Neuronal stem cell (in vitro differentiated cells): ENCODE measurements around the gene SHISA2.

Source experiments
- DNase-seq: peaks from one replicate; pipeline ENCODE4 v3.0.0-alpha.2; 2013; ENCODE audit warnings: low spot score
- H2AFZ ChIP-seq: one replicate; pipeline ENCODE4 v1.6.1; 2013; ENCODE audit warnings: mild to moderate bottlenecking, low read length, inconsistent platforms
- H2AK5ac ChIP-seq: 2 replicates; pipeline ENCODE4 v1.6.1; 2013; ENCODE audit warnings: low read depth, mild to moderate bottlenecking, inconsistent platforms, low read length, moderate library complexity, mixed read lengths
- H2BK120ac ChIP-seq: 2 replicates; pipeline ENCODE4 v1.6.1; 2013; ENCODE audit warnings: low read depth, mild to moderate bottlenecking, inconsistent platforms, low read length, moderate library complexity, mixed read lengths
- H2BK12ac ChIP-seq: one replicate; pipeline ENCODE4 v1.6.1; 2013; ENCODE audit warnings: low read length, inconsistent platforms
- H2BK15ac ChIP-seq: 2 replicates; pipeline ENCODE4 v1.6.1; 2013; ENCODE audit warnings: mild to moderate bottlenecking, low read length, inconsistent platforms, mixed read lengths
- H2BK5ac ChIP-seq: one replicate; pipeline ENCODE4 v1.6.1; 2013; ENCODE audit warnings: inconsistent platforms, mild to moderate bottlenecking, low read length, moderate library complexity
- H3K14ac ChIP-seq: one replicate; pipeline ENCODE4 v1.6.1; 2013; ENCODE audit warnings: low read length, inconsistent platforms
- H3K18ac ChIP-seq: 2 replicates; pipeline ENCODE4 v1.6.1; 2013; ENCODE audit warnings: low read length, inconsistent platforms
- H3K23ac ChIP-seq: 2 replicates; pipeline ENCODE4 v1.6.1; 2013; ENCODE audit warnings: low read depth, mild to moderate bottlenecking, mixed read lengths, low read length, inconsistent platforms; ENCODE audit not compliant: poor library complexity
- H3K27ac ChIP-seq: replicated peaks from 3 replicates; pipeline ENCODE4 v1.5.1; 2013; ENCODE audit warnings: low read length, inconsistent platforms
- H3K27me3 ChIP-seq, 3 experiments: 2 replicates each; pipeline ENCODE4 v1.6.1; 2013; ENCODE audit warnings: low read length in 3 of 3, mild to moderate bottlenecking in 2 of 3, inconsistent platforms in 1 of 3, low read depth in 1 of 3, mixed read lengths in 1 of 3, moderate library complexity in 1 of 3; ENCODE audit not compliant: control insufficient read depth in 3 of 3, insufficient read depth in 3 of 3
- H3K36me3 ChIP-seq, 2 donors: replicated peaks in 1 of 2; 2 replicates each; pipeline ENCODE4 v1.6.1; 2013; ENCODE audit warnings: low read length in 2 of 2; ENCODE audit not compliant: control insufficient read depth in 2 of 2, insufficient read depth in 2 of 2
- H3K4ac ChIP-seq: 2 replicates; pipeline ENCODE4 v1.6.1; 2013; ENCODE audit warnings: inconsistent platforms, mild to moderate bottlenecking, low read length, moderate library complexity
- H3K4me1 ChIP-seq, 2 donors: 1 replicate in 1 of 2; 2 replicates in 1 of 2; pipeline ENCODE4 v1.6.1; 2013; ENCODE audit warnings: low read length in 2 of 2, low read depth in 1 of 2; ENCODE audit not compliant: control insufficient read depth in 2 of 2, insufficient read depth in 1 of 2
- H3K4me2 ChIP-seq: one replicate; pipeline ENCODE4 v1.6.1; 2013; ENCODE audit warnings: mild to moderate bottlenecking, low read length, inconsistent platforms; ENCODE audit not compliant: insufficient read depth, poor library complexity, severe bottlenecking
- H3K4me3 ChIP-seq, 2 donors: 2 replicates each; pipeline ENCODE4 v1.5.1; 2013; ENCODE audit warnings: low read length in 2 of 2, mild to moderate bottlenecking in 2 of 2, inconsistent platforms in 1 of 2, moderate library complexity in 1 of 2
- H3K79me1 ChIP-seq: one replicate; pipeline ENCODE4 v1.6.1; 2013; ENCODE audit warnings: low read depth, mild to moderate bottlenecking, inconsistent platforms, low read length, moderate library complexity
- H3K9ac ChIP-seq: one replicate; pipeline ENCODE4 v1.6.1; 2013; ENCODE audit warnings: mild to moderate bottlenecking, low read depth, low read length, inconsistent platforms; ENCODE audit not compliant: poor library complexity
- H3K9me3 ChIP-seq, 2 donors: replicated peaks in 1 of 2; 2 replicates each; pipeline versions ENCODE3 to v1.6.1; 2013; ENCODE audit warnings: low read length in 2 of 2, mild to moderate bottlenecking in 2 of 2, inconsistent platforms in 1 of 2, low read depth in 1 of 2, mixed read lengths in 1 of 2, moderate library complexity in 1 of 2; ENCODE audit not compliant: control insufficient read depth in 2 of 2, insufficient read depth in 1 of 2
- H4K8ac ChIP-seq: one replicate; pipeline ENCODE4 v1.6.1; 2013; ENCODE audit warnings: low read depth, mild to moderate bottlenecking, inconsistent platforms, low read length, moderate library complexity
- H4K91ac ChIP-seq: one replicate; pipeline ENCODE4 v1.6.1; 2013; ENCODE audit warnings: low read length, low read depth, mild to moderate bottlenecking, inconsistent platforms; ENCODE audit not compliant: poor library complexity
- WGBS, 2 donors: extraction: QIAGEN DNeasy Blood & Tissue Kit; methylation state at CpG; one replicate each; pipeline ENCODE4 v1.1.7; 2013; ENCODE audit warnings: missing lambda C conversion rate in 2 of 2, mixed read lengths in 1 of 2; ENCODE audit not compliant: insufficient read length in 2 of 2, insufficient replicate concordance in 1 of 2; ENCODE audit errors: extremely low coverage in 2 of 2; 5-methylcytosine and 5-hydroxymethylcytosine counted together

Gene SHISA2

GRCh38 chr13:26062853-26063444 lies 11.1 kb upstream of the SHISA2 start:
- no peak overlapping the region for H3K4me3 ChIP-seq
- no peak overlapping the region for H3K27ac ChIP-seq
- H3K14ac ChIP-seq: no peak overlapping the region
- WGBS, 2 donors: no CpG with 5 or more reads among the region's 5 CpGs
- no peaks in the 10 kb centered on the region for H3K36me3 ChIP-seq
- H3K4me2 ChIP-seq: no peak overlapping the region
- peak; percentile 45 for DNase-seq
- H2BK12ac ChIP-seq: no peak overlapping the region
- no peaks in the 10 kb centered on the region for H3K79me1 ChIP-seq
- H2AK5ac ChIP-seq: no peak overlapping the region
- H2AFZ ChIP-seq: no peak overlapping the region
- no peak overlapping the region for H3K9ac ChIP-seq
- H2BK5ac ChIP-seq: no peak overlapping the region
- no peaks in the 10 kb centered on the region for H3K9me3 ChIP-seq
- H3K4me1 ChIP-seq: peaks cover 0 to 2% of the 10 kb centered on the region in 2 donors
- no peak overlapping the region for H3K4ac ChIP-seq
- no peak overlapping the region for H2BK120ac ChIP-seq
- peaks cover 0 to 4% (median 0%) of the 10 kb centered on the region in 3 experiments for H3K27me3 ChIP-seq
- H4K91ac ChIP-seq: no peak overlapping the region
- no peak overlapping the region for H2BK15ac ChIP-seq
- no peak overlapping the region for H4K8ac ChIP-seq
- no peak overlapping the region for H3K18ac ChIP-seq
- H3K23ac ChIP-seq: no peak overlapping the region

GRCh38 chr13:26061947-26062346 lies 10.1 kb upstream of the SHISA2 start:
- DNase-seq: no peak
- H2BK120ac ChIP-seq: no peak overlapping the region
- H3K18ac ChIP-seq: no peak overlapping the region
- no peak overlapping the region for H2BK5ac ChIP-seq
- no peak overlapping the region for H3K14ac ChIP-seq
- H3K27me3 ChIP-seq: peaks cover 0 to 4% (median 0%) of the 10 kb centered on the region in 3 experiments
- H3K79me1 ChIP-seq: no peaks in the 10 kb centered on the region
- no peak overlapping the region for H2AK5ac ChIP-seq
- no peak overlapping the region for H3K9ac ChIP-seq
- H3K4me3 ChIP-seq: no peak overlapping the region
- H3K4ac ChIP-seq: no peak overlapping the region
- H2BK15ac ChIP-seq: no peak overlapping the region
- no peak overlapping the region for H2BK12ac ChIP-seq
- no peaks in the 10 kb centered on the region for H3K36me3 ChIP-seq
- H2AFZ ChIP-seq: no peak overlapping the region
- H3K9me3 ChIP-seq: no peaks in the 10 kb centered on the region
- H4K91ac ChIP-seq: no peak overlapping the region
- H3K27ac ChIP-seq: no peak overlapping the region
- WGBS, 2 donors: no CpG with 5 or more reads among the region's 6 CpGs
- peaks cover 0 to 2% of the 10 kb centered on the region in 2 donors for H3K4me1 ChIP-seq
- H4K8ac ChIP-seq: no peak overlapping the region
- H3K23ac ChIP-seq: no peak overlapping the region
- no peak overlapping the region for H3K4me2 ChIP-seq

DNA sequence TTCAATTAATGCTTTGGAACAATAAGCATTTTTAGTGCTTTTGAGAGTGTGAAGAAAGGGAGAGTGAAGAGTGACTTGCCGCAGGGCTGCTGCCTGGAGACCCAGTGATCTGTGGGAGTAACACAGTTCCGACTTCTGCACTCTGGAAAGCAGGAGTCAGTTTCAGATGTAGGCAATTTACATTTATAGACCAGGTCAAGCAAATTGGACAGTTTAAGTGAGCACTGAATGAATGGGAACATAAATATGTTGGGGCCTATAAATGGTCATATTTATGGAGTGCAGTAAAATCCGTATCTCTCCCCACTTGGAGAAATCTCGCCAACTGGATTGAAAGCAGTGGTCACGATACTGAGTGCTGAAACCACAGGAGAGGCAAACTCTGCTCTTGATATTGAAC lies 9.4 kb upstream of the SHISA2 start:
- no peak overlapping the region for H2AFZ ChIP-seq
- no CpG with 5 or more reads among the region's 5 CpGs for WGBS, 2 donors
- H2AK5ac ChIP-seq: no peak overlapping the region
- H3K14ac ChIP-seq: no peak overlapping the region
- H3K9ac ChIP-seq: no peak overlapping the region
- H3K4ac ChIP-seq: no peak overlapping the region
- DNase-seq: no peak
- no peak overlapping the region for H3K18ac ChIP-seq
- H2BK120ac ChIP-seq: no peak overlapping the region
- H4K8ac ChIP-seq: no peak overlapping the region
- no peak overlapping the region for H4K91ac ChIP-seq
- peaks cover 0 to 2% of the 10 kb centered on the region in 2 donors for H3K4me1 ChIP-seq
- H2BK15ac ChIP-seq: no peak overlapping the region
- H3K23ac ChIP-seq: no peak overlapping the region
- no peak overlapping the region for H3K4me3 ChIP-seq
- no peaks in the 10 kb centered on the region for H3K79me1 ChIP-seq
- H3K27ac ChIP-seq: no peak overlapping the region
- H2BK5ac ChIP-seq: no peak overlapping the region
- H2BK12ac ChIP-seq: no peak overlapping the region
- no peaks in the 10 kb centered on the region for H3K36me3 ChIP-seq
- no peaks in the 10 kb centered on the region for H3K9me3 ChIP-seq
- no peak overlapping the region for H3K4me2 ChIP-seq
- peaks cover 0 to 4% (median 0%) of the 10 kb centered on the region in 3 experiments for H3K27me3 ChIP-seq

DNA sequence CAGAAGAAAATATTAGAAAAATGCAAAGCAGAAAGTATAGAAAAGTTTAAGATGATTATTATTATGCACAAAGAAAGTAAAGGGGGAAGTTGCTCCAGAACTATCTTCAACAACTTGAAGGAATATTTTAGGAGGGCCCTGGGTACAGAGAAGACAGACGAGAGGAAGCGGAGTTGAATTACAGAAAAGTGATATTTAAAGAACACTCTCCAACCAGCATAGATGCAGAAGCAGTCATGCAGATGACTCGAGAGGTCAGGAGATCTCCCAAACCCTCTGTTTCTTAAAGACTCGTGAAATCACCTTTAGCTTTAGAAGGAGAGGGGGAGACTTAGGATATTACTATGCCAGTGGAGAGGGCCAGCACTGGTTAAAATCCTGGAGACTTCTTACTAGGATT lies 8.5 kb upstream of the SHISA2 start:
- Histone ChIP-seq H4K8ac (no peak overlapping the region), H3K4ac (no peak overlapping the region), H4K91ac (no peak overlapping the region), H3K14ac (no peak overlapping the region), H3K23ac (no peak overlapping the region), H3K27ac (no peak overlapping the region), H2BK15ac (no peak overlapping the region), H3K27me3 (peaks cover 0 to 6% (median 0%) of the 10 kb centered on the region in 3 experiments), H3K79me1 (no peaks in the 10 kb centered on the region), H2BK120ac (no peak overlapping the region), H3K9me3 (no peaks in the 10 kb centered on the region), H3K4me1 (peaks cover 0 to 2% of the 10 kb centered on the region in 2 donors), H3K4me2 (no peak overlapping the region), H2AK5ac (no peak overlapping the region), H2BK12ac (no peak overlapping the region), H3K36me3 (no peaks in the 10 kb centered on the region), H3K9ac (no peak overlapping the region), H3K18ac (no peak overlapping the region), H2BK5ac (no peak overlapping the region), H3K4me3 (no peak overlapping the region), H2AFZ (no peak overlapping the region)
- no peak for DNase-seq
- no CpG with 5 or more reads among the region's 4 CpGs for WGBS, 2 donors
